ENCODE measurements around the gene DCDC2C. TPM values are rescaled to one million over a fixed set of nuclear protein-coding genes. Genes with fewer than 3 reads are reported as not detected.

The DCDC2C gene
- polyA plus RNA-seq, 4 donors: 0.27 to 0.64 (median 0.46) TPM; not detected in 1

- no peak for DNase-seq (ENCODE audit: low read depth in 4 of 4, low spot score in 3 of 4)
Observed at GRCh38 chr2:3741867-3742602, 38.7 kb downstream of the DCDC2C start.

- no peak for DNase-seq (ENCODE audit: low read depth in 4 of 4, low spot score in 3 of 4)
Observed at GRCh38 chr2:3742743-3743508, 39.6 kb downstream of the DCDC2C start.

GRCh38 chr2:3743951-3744555 is 40.7 kb downstream of the DCDC2C start:
- no peak for DNase-seq (ENCODE audit: low read depth in 4 of 4, low spot score in 3 of 4)

- DNase-seq (ENCODE audit: low read depth in 4 of 4, low spot score in 3 of 4): no peak
Observed at GRCh38 chr2:3745920-3746319, 42.5 kb downstream of the DCDC2C start.

GRCh38 chr2:3747032-3747654 is 43.8 kb downstream of the DCDC2C start:
- DNase-seq (ENCODE audit: low read depth in 4 of 4, low spot score in 3 of 4): no peak

GRCh38 chr2:3747826-3748225 is 44.5 kb downstream of the DCDC2C start:
- DNase-seq (ENCODE audit: low read depth in 4 of 4, low spot score in 3 of 4): no peak

- no peak for DNase-seq (ENCODE audit: low read depth in 4 of 4, low spot score in 3 of 4)
Observed at GRCh38 chr2:3749201-3749600, 45.8 kb downstream of the DCDC2C start.

GRCh38 chr2:3751251-3751650 is 47.9 kb downstream of the DCDC2C start:
- DNase-seq (ENCODE audit: low read depth in 4 of 4, low spot score in 3 of 4): no peak

GRCh38 chr2:3751806-3752205 is 48.4 kb downstream of the DCDC2C start:
- DNase-seq (ENCODE audit: low read depth in 4 of 4, low spot score in 3 of 4): no peak

- DNase-seq (ENCODE audit: low read depth in 4 of 4, low spot score in 3 of 4): no peak
Observed at GRCh38 chr2:3752376-3752775, 49.0 kb downstream of the DCDC2C start.

GRCh38 chr2:3753561-3753960 is 50.2 kb downstream of the DCDC2C start:
- no peak for DNase-seq (ENCODE audit: low read depth in 4 of 4, low spot score in 3 of 4)

- DNase-seq (ENCODE audit: low read depth in 4 of 4, low spot score in 3 of 4): no peak
Observed at GRCh38 chr2:3754280-3754679, 50.9 kb downstream of the DCDC2C start.

GRCh38 chr2:3754795-3755194 is 51.4 kb downstream of the DCDC2C start:
- DNase-seq (ENCODE audit: low read depth in 4 of 4, low spot score in 3 of 4): no peak

- no peak for DNase-seq (ENCODE audit: low read depth in 4 of 4, low spot score in 3 of 4)
Observed at GRCh38 chr2:3755277-3755676, 51.9 kb downstream of the DCDC2C start.

GRCh38 chr2:3756306-3756705 is 52.9 kb downstream of the DCDC2C start:
- no peak for DNase-seq (ENCODE audit: low read depth in 4 of 4, low spot score in 3 of 4)

GRCh38 chr2:3758906-3759305 is 55.5 kb downstream of the DCDC2C start:
- DNase-seq (ENCODE audit: low read depth in 4 of 4, low spot score in 3 of 4): no peak

- DNase-seq (ENCODE audit: low read depth in 4 of 4, low spot score in 3 of 4): no peak
Observed at GRCh38 chr2:3759331-3759730, 56.0 kb downstream of the DCDC2C start.

- DNase-seq (ENCODE audit: low read depth in 4 of 4, low spot score in 3 of 4): no peak
Observed at GRCh38 chr2:3759761-3760160, 56.4 kb downstream of the DCDC2C start.

GRCh38 chr2:3761272-3761671 is 57.9 kb downstream of the DCDC2C start:
- DNase-seq (ENCODE audit: low read depth in 4 of 4, low spot score in 3 of 4): no peak

- DNase-seq (ENCODE audit: low read depth in 4 of 4, low spot score in 3 of 4): no peak
Observed at GRCh38 chr2:3762771-3763447, 59.5 kb downstream of the DCDC2C start.

GRCh38 chr2:3766824-3767223 is 63.4 kb downstream of the DCDC2C start:
- DNase-seq (ENCODE audit: low read depth in 4 of 4, low spot score in 3 of 4): no peak

Measured in right renal pelvis (tissue), 4 donors.